Uterus (tissue), 4 donors: ENCODE results near the gene PKD1. TPM values are rescaled to one million over a fixed set of nuclear protein-coding genes. Genes with fewer than 3 reads are reported as not detected.

ENCODE experiments used
- DNase-seq, 2 donors: peaks; one replicate each; pipeline ENCODE4 v3.0.0-alpha.2; 2019 to 2020
- H3K27ac ChIP-seq, 2 donors: fragments of 200-600 bp; sonication (generic); 1 replicate in 1 of 2; 2 replicates in 1 of 2; pipeline ENCODE4 v1.5.1; 2016 to 2018
- H3K27me3 ChIP-seq, 2 donors: fragments of 200-600 bp; sonication (generic); one replicate each; pipeline ENCODE4 v1.5.1; 2018 to 2019; ENCODE audit warnings: control low read depth in 1 of 2
- H3K36me3 ChIP-seq, 2 donors: fragments of 200-600 bp; sonication (generic); one replicate each; pipeline ENCODE4 v1.5.1; 2019; ENCODE audit warnings: control low read depth in 1 of 2
- H3K4me1 ChIP-seq, 2 donors: fragments of 200-600 bp; sonication (generic); one replicate each; pipeline ENCODE4 v1.5.1; 2018 to 2019; ENCODE audit warnings: control low read depth in 1 of 2
- H3K4me3 ChIP-seq, 2 donors: fragments of 200-600 bp; sonication (generic); 1 replicate in 1 of 2; 2 replicates in 1 of 2; pipeline ENCODE4 v1.5.1; 2018 to 2019; ENCODE audit warnings: mild to moderate bottlenecking in 1 of 2
- H3K9me3 ChIP-seq, 2 donors: fragments of 200-600 bp; sonication (generic); one replicate each; pipeline ENCODE4 v1.5.1; 2019; ENCODE audit warnings: control low read depth in 1 of 2
- CTCF ChIP-seq, 4 experiments: fragments of 200-600 bp in 2 of 4; fragments of 450-650 bp in 2 of 4; sonication (generic) in 2 of 4; IDR thresholded peaks; one replicate each; pipeline ENCODE4 v1.5.1; 2016 to 2019; ENCODE audit warnings: antibody characterized with exemption in 4 of 4, mild to moderate bottlenecking in 2 of 4, moderate library complexity in 1 of 4
- POLR2A ChIP-seq, 2 donors: fragments of 450-650 bp; IDR thresholded peaks; one replicate each; pipeline ENCODE4 v1.6.1; 2016; ENCODE audit warnings: antibody characterized with exemption in 2 of 2, mild to moderate bottlenecking in 1 of 2, moderate library complexity in 1 of 2
- intact Hi-C: fragments of 100-400 bp; cut with DNase I; formaldehyde crosslinking; loops from one replicate; pipeline ENCODE4 v1.15.1; 2023; ENCODE audit warnings: low total_unique reads
- total RNA-seq, 4 donors: library from RNA; depleted of rRNA in 3 of 4; stranded (reverse); fragments of >200 nt in 3 of 4; gene quantifications; one replicate each; pipeline versions ENCODE4 v1.1.0 to v1.2.4, GENCODE V29; 2014 to 2023
- donor health status: DM: yes; HTN: yes; CAD: no.

Gene PKD1
- total RNA-seq, 4 donors from 2014 or later: 149 to 383 (median 197) TPM

GRCh38 chr16:2046893-2047329 lies 88.8 kb downstream of the PKD1 start:
- H3K27ac ChIP-seq: peak overlapping the region; percentile 73 to 74
- H3K36me3 ChIP-seq: no peaks in the 10 kb centered on the region
- peaks cover 0 to 18% of the 10 kb centered on the region in 2 donors for H3K4me1 ChIP-seq
- peak overlapping the region; percentile 66 to 75 for H3K4me3 ChIP-seq
- TF ChIP-seq CTCF (IDR thresholded peaks at IDR 0.05): no peak
- intact Hi-C loops: no loop called here
- no peak for DNase-seq
- H3K27me3 ChIP-seq: no peaks in the 10 kb centered on the region
- H3K9me3 ChIP-seq: no peaks in the 10 kb centered on the region

GRCh38 chr16:2045965-2046892 lies 89.5 kb downstream of the PKD1 start:
- Histone ChIP-seq H3K9me3 (no peaks in the 10 kb centered on the region), H3K27me3 (no peaks in the 10 kb centered on the region), H3K36me3 (no peaks in the 10 kb centered on the region), H3K27ac (peak overlapping the region; percentile 73 to 74), H3K4me3 (peak overlapping the region in 1 of 2 donors; percentile 66), H3K4me1 (peaks cover 0 to 18% of the 10 kb centered on the region in 2 donors)
- no peak for TF ChIP-seq CTCF (IDR thresholded peaks at IDR 0.05)
- TF ChIP-seq POLR2A (IDR thresholded peaks at IDR 0.05): no peak
- intact Hi-C loops: no loop called here
- DNase-seq: no peak

GRCh38 chr16:2044541-2044940 lies 91.2 kb downstream of the PKD1 start:
- no peak for DNase-seq
- Histone ChIP-seq H3K9me3 (no peaks in the 10 kb centered on the region), H3K27me3 (no peaks in the 10 kb centered on the region), H3K4me3 (no peak overlapping the region), H3K36me3 (no peaks in the 10 kb centered on the region), H3K4me1 (peaks cover 0 to 18% of the 10 kb centered on the region in 2 donors), H3K27ac (peak overlapping the region; percentile 7 to 46)
- intact Hi-C loops: no loop called here
- no peak for TF ChIP-seq POLR2A (IDR thresholded peaks at IDR 0.05)
- no peak for TF ChIP-seq CTCF (IDR thresholded peaks at IDR 0.05)

GRCh38 chr16:2043667-2044451 lies 91.8 kb downstream of the PKD1 start:
- Histone ChIP-seq H3K4me3 (no peak overlapping the region), H3K4me1 (peaks cover 0 to 17% of the 10 kb centered on the region in 2 donors), H3K36me3 (no peaks in the 10 kb centered on the region), H3K27me3 (no peaks in the 10 kb centered on the region), H3K27ac (peak overlapping the region; percentile 7 to 46), H3K9me3 (no peaks in the 10 kb centered on the region)
- no peak for DNase-seq
- no peak for TF ChIP-seq CTCF (IDR thresholded peaks at IDR 0.05)
- TF ChIP-seq POLR2A (IDR thresholded peaks at IDR 0.05): no peak
- intact Hi-C loops: no loop called here
